ENCODE data around the gene HSD3B7. TPM values are rescaled to one million over a fixed set of nuclear protein-coding genes. Genes with fewer than 3 reads are reported as not detected.

Gene HSD3B7
- total and polyA plus RNA-seq, 2 of the 4 experiments (the other 2 are of a cell fraction) = 8.5 to 11.3 TPM

- no peak for TF ChIP-seq SMC3 (IDR thresholded peaks at IDR 0.05; ENCODE audit: low read depth, low read length)
Observed at GRCh38 chr16:30979170-30980022, 5.6 kb upstream of the HSD3B7 start (continued).

DNA sequence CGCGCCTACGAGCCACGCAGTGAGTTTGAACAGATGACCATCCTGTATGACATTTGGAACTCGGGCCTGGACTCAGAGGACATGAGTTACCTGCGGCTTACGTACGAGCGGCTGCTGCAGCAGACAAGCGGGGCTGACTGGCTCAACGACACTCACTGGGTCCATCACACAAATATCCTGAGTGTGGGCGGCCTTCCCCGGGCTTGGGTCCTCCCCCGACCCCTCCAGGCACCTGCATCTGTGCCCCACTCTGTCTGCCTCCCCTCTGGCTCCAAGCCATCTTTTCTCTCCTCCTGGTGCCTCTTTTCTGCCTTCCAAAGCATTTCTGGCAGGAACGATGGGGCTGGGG is 5.0 kb upstream of the HSD3B7 start:
- TF ChIP-seq RCOR1 (IDR thresholded peaks at IDR 0.05; ENCODE audit: insufficient replicate concordance, low read length) = no peak
- Histone ChIP-seq H3K4me3 (ENCODE audit: insufficient read depth, low read depth, low read length) (no peak overlapping the region), H3K4me2 (ENCODE audit: low read depth, low read length) (no peak overlapping the region), H3K4me1 (ENCODE audit: control insufficient read depth, insufficient read depth, low read length) (no peaks in the 10 kb centered on the region), H4K5ac (ENCODE audit: low read depth, low read length) (no peak overlapping the region), H2AK5ac (ENCODE audit: low read depth, low read length) (no peak overlapping the region), H2BK15ac (ENCODE audit: low read depth, low read length) (no peak overlapping the region), H2BK5ac (ENCODE audit: low read depth, low read length, poor library complexity, severe bottlenecking) (no peak overlapping the region), H2AK9ac (replicated peaks; ENCODE audit: low read depth, low read length, poor library complexity) (no peak overlapping the region), H2AFZ (replicated peaks; ENCODE audit: low read length, poor library complexity) (no peak overlapping the region), H2BK20ac (ENCODE audit: low read depth, low read length) (no peak overlapping the region), H2BK120ac (ENCODE audit: low read depth, low read length) (no peak overlapping the region), H3K23ac (ENCODE audit: low read depth, low read length) (no peak overlapping the region), H3K27ac (ENCODE audit: insufficient read depth, low read length) (no peak overlapping the region), H3K27me3 (ENCODE audit: control insufficient read depth, insufficient read depth, low read length) (no peaks in the 10 kb centered on the region), H4K20me1 (ENCODE audit: insufficient read depth, low read length) (no peaks in the 10 kb centered on the region; the same call in 1 of the 2 replicates), H3K4ac (ENCODE audit: low read depth, low read length) (no peak overlapping the region), H3K79me1 (ENCODE audit: low read depth in 1 of 2, low read length in 2 of 2) (peaks cover 8 to 12% of the 10 kb centered on the region in 2 experiments; a peak in 2 of 4 replicates), H3K56ac (ENCODE audit: extremely low read depth, insufficient read depth, low read length) (no peak overlapping the region), H3K9ac (ENCODE audit: low read depth, low read length) (no peak overlapping the region), H3K36me3 (ENCODE audit: control insufficient read depth, insufficient read depth, low read length) (peaks cover 65% of the 10 kb centered on the region), H3K9me3 (ENCODE audit: control insufficient read depth, insufficient read depth, low read length) (no peaks in the 10 kb centered on the region), H4K91ac (ENCODE audit: insufficient read depth, low read depth, low read length) (no peak overlapping the region), H4K8ac (ENCODE audit: low read depth in 2 of 2, low read length in 2 of 2) (no peak overlapping the region), H3K14ac (replicated peaks; ENCODE audit: low read depth, low read length) (no peak overlapping the region), H3K9me1 (ENCODE audit: insufficient read depth, low read length) (no peaks in the 10 kb centered on the region), H3K18ac (ENCODE audit: low read depth, low read length) (no peak overlapping the region)
- intact Hi-C loops (cut with micrococcal nuclease) (no loop called here), in situ Hi-C loops (cut with MboI; ENCODE audit: low sequenced_read_pairs) (loop anchor here (10.0 to 25.0 kb wide), 3 partner anchors 105 to 885 kb away; partner anchors contain the start of gene PRSS53), dilution Hi-C loops (cut with HindIII; ENCODE audit: low sequenced_read_pairs, unreplicated experiment) (no loop called here)
- no peak for ATAC-seq (ENCODE audit: low read depth)
- BruUV-seq (replicated peaks) = no TSS peak
- ChIA-PET POLR2A (ENCODE audit: unreplicated experiment) (no interaction called here), CTCF (no interaction called here)
- 98% methylated on average over 4 of the region's 15 CpGs; no CpG with 5 or more reads in 1 of the 2 experiments for WGBS, 2 experiments (ENCODE audit: extremely low coverage in 2 of 2, insufficient read length in 1 of 2)
- DNase-seq = no peak
